Endothelial cell of umbilical vein (primary cell): ENCODE data around the gene MINK1. TPM values are rescaled to one million over a fixed set of nuclear protein-coding genes. Genes with fewer than 3 reads are reported as not detected.

Experiments
- BruUV-seq: library from RNA; stranded (reverse); fragments of 400-500 nt; replicated peaks from 2 replicates; lab custom pipeline; 2021; lab: Mats Ljungman, UMichigan
- CTCF ChIA-PET: fragments of 300-600, 350-600 bp; sonication (Branson Sonifier 250); formaldehyde crosslinking; loops from one replicate; lab custom pipeline; 2021; ENCODE audit warnings: antibody characterized with exemption, inconsistent platforms; lab: Charles Lee
- POLR2A ChIA-PET: fragments of 300-600, 350-600 bp; sonication (Branson Sonifier 250); formaldehyde crosslinking; loops from one replicate; lab custom pipeline; 2021; ENCODE audit warnings: antibody characterized with exemption, inconsistent platforms; lab: Charles Lee
- DNase-seq: peaks from one replicate; pipeline ENCODE4 v3.0.0-alpha.2; 2011; ENCODE audit warnings: low read depth, low spot score
- FAIRE-seq: peaks from 2 replicates; lab custom pipeline; 2011; peaks lifted over from hg19 to GRCh38; lab: Jason Lieb, UNC
- H2AFZ ChIP-seq: 2 replicates; pipeline ENCODE4 v1.6.0; 2012; ENCODE audit warnings: low read depth, low read length, control low read depth, inconsistent platforms
- H3K27ac ChIP-seq: 2 replicates; pipeline ENCODE4 v1.5.1; 2011; ENCODE audit warnings: low read depth, mild to moderate bottlenecking, control low read depth, low read length, moderate library complexity; ENCODE audit not compliant: insufficient read depth
- H3K27me3 ChIP-seq, 2 experiments: 2 replicates each; pipeline versions ENCODE4 v1.6.0 to v1.6.1; 2011; ENCODE audit warnings: low read length in 2 of 2, mixed read lengths in 1 of 2; ENCODE audit not compliant: control insufficient read depth in 2 of 2, insufficient read depth in 2 of 2
- H3K36me3 ChIP-seq, 2 experiments: 2 replicates in 1 of 2; 3 replicates in 1 of 2; pipeline ENCODE4 v1.5.1; 2011; ENCODE audit warnings: low read length in 2 of 2, mild to moderate bottlenecking in 1 of 2, moderate library complexity in 1 of 2; ENCODE audit not compliant: control insufficient read depth in 2 of 2, insufficient read depth in 2 of 2; ENCODE audit errors: extremely low read depth in 1 of 2
- H3K4me1 ChIP-seq: 3 replicates; pipeline ENCODE4 v1.5.1; 2011; ENCODE audit warnings: mild to moderate bottlenecking, low read length; ENCODE audit not compliant: control insufficient read depth, insufficient read depth; ENCODE audit errors: extremely low read depth
- H3K4me2 ChIP-seq: 2 replicates; pipeline ENCODE4 v1.6.1; 2011; ENCODE audit warnings: low read length, control low read depth, mixed read lengths; ENCODE audit not compliant: insufficient read depth
- H3K4me3 ChIP-seq, 3 experiments: fragments of 200-600 bp in 1 of 3; sonication (generic), shearing (Covaris generic) in 1 of 3; replicated peaks in 1 of 3; 2 replicates each; pipeline ENCODE4 v1.5.1; 2011 to 2016; ENCODE audit warnings: control low read depth in 3 of 3, low read length in 3 of 3, mild to moderate bottlenecking in 2 of 3, inconsistent platforms in 1 of 3, low read depth in 1 of 3, moderate library complexity in 1 of 3; ENCODE audit not compliant: insufficient read depth in 1 of 3
- H3K79me2 ChIP-seq: 2 replicates; pipeline ENCODE4 v1.6.0; 2012; ENCODE audit warnings: low read length, inconsistent platforms; ENCODE audit not compliant: control insufficient read depth, insufficient read depth
- H3K9ac ChIP-seq: replicated peaks from 2 replicates; pipeline ENCODE3; 2011; ENCODE audit warnings: low read length, control low read depth; ENCODE audit not compliant: insufficient read depth; ENCODE audit errors: extremely low read depth
- H3K9me1 ChIP-seq: replicated peaks from 3 replicates; pipeline ENCODE4 v1.6.0; 2011; ENCODE audit warnings: mild to moderate bottlenecking, low read length; ENCODE audit not compliant: control insufficient read depth, insufficient read depth; ENCODE audit errors: extremely low read depth
- H3K9me3 ChIP-seq: replicated peaks from 2 replicates; pipeline ENCODE4 v1.5.1; 2012; ENCODE audit warnings: low read length, inconsistent platforms; ENCODE audit not compliant: control insufficient read depth, insufficient read depth
- H4K20me1 ChIP-seq: replicated peaks from 2 replicates; pipeline ENCODE3; 2011; ENCODE audit warnings: mild to moderate bottlenecking, low read length; ENCODE audit not compliant: control insufficient read depth, insufficient read depth; ENCODE audit errors: extremely low read depth
- EZH2 ChIP-seq: IDR thresholded peaks from 2 replicates; pipeline ENCODE4 v1.6.1; 2012; ENCODE audit warnings: borderline replicate concordance, low read depth, mild to moderate bottlenecking, moderate library complexity, low read length, inconsistent platforms; ENCODE audit not compliant: severe bottlenecking
- FOS ChIP-seq: IDR thresholded peaks from 2 replicates; pipeline ENCODE4 v1.6.1; 2011; ENCODE audit warnings: mild to moderate bottlenecking, low read length, moderate library complexity, borderline replicate concordance; ENCODE audit not compliant: insufficient read depth
- GATA2 ChIP-seq: IDR thresholded peaks from 2 replicates; pipeline ENCODE4 v1.7.0; 2011; ENCODE audit warnings: low read depth, mild to moderate bottlenecking, moderate library complexity, mixed read lengths, low read length; ENCODE audit not compliant: insufficient read length, insufficient read depth
- JUN ChIP-seq: IDR thresholded peaks from 2 replicates; pipeline ENCODE4 v1.6.1; 2011; ENCODE audit warnings: borderline replicate concordance, low read depth; ENCODE audit not compliant: insufficient read length, insufficient read depth
- MAX ChIP-seq: IDR thresholded peaks from 2 replicates; pipeline ENCODE4 v1.6.1; 2011; ENCODE audit not compliant: insufficient read depth, insufficient read length
- MYC ChIP-seq: IDR thresholded peaks from one replicate; pipeline ENCODE4 v1.6.1; 2011; ENCODE audit warnings: mild to moderate bottlenecking, low read depth, low read length
- POLR2A ChIP-seq: IDR thresholded peaks from 2 replicates; pipeline ENCODE4 v1.6.1; 2012; ENCODE audit warnings: low read depth, mild to moderate bottlenecking, control low read depth, low read length
- POLR2AphosphoS5 ChIP-seq: IDR thresholded peaks from 2 replicates; pipeline ENCODE4 v1.6.1; 2012; ENCODE audit warnings: low read depth, mild to moderate bottlenecking, control low read depth, low read length, moderate library complexity; ENCODE audit not compliant: insufficient read depth
- dilution Hi-C: fragments of 300-500 bp; cut with MboI; formaldehyde crosslinking; loops from one replicate; pipeline ENCODE4 v1.15.0; 2019; ENCODE audit warnings: low sequenced_read_pairs; ENCODE audit not compliant: extremely low pct_ligation_motif_present
- intact Hi-C: fragments of 100-400 bp; cut with micrococcal nuclease; formaldehyde crosslinking; loops from one replicate; pipeline ENCODE4 v1.10.0; 2022
- polyA plus RNA-seq, 4 experiments: library from polyadenylated mRNA; depleted of rRNA in 3 of 4; stranded (reverse) in 3 of 4; unstranded in 1 of 4; fragments of >200 nt; gene quantifications; 2 replicates each; pipeline versions ENCODE4 v1.2.1 to v1.2.3, GENCODE V29; 2011 to 2012; ENCODE audit warnings: missing spikeins in 1 of 4
- total RNA-seq: library from RNA; stranded (reverse); gene quantifications from 2 replicates; pipeline ENCODE4 v1.2.3, GENCODE V29; 2021
- TF ChIP-seq, protein P1 (sequence below), 2 donors: IDR thresholded peaks; 1 replicate in 1 of 2; 2 replicates in 1 of 2; pipeline ENCODE4 v1.5.1; 2011; ENCODE audit warnings: low read length in 2 of 2, mild to moderate bottlenecking in 2 of 2, moderate library complexity in 2 of 2, control low read depth in 1 of 2, inconsistent platforms in 1 of 2, low read depth in 1 of 2; ENCODE audit not compliant: insufficient read depth in 1 of 2; ENCODE audit errors: extremely low read depth in 1 of 2

MINK1 gene
- total and polyA plus RNA-seq, 2 donors (not counting 3 experiments of a cell fraction or from before 2014, with no cell fraction given), result 53.6 to 89.4 TPM

- no peaks in the 10 kb centered on the region for H3K9me3 ChIP-seq
- H2AFZ ChIP-seq, result peak overlapping the region; percentile 62
- POLR2A ChIA-PET, result interaction anchor here (1.0 to 1.5 kb wide), 3 partner anchors 32 to 62 kb away, joined by 3 to 4 read pairs (median 4); partner anchors contain the start of genes RNF167, SLC25A11 and SPAG7
- intact Hi-C loops, result loop anchor here (2.0 kb wide), 1 partner anchor 40 kb away; the partner anchor contains the start of gene PFN1
- CTCF ChIA-PET, result interaction anchor here (0.6 to 3.1 kb wide), 36 partner anchors 9 to 199 kb away, joined by 3 to 71 read pairs (median 7); partner anchors contain the start of genes ARRB2, C17orf107, CAMTA2 and ENO3
- DNase-seq, result no peak
- no peak overlapping the region for H3K4me2 ChIP-seq
- H3K4me1 ChIP-seq, result no peaks in the 10 kb centered on the region
- H3K9me1 ChIP-seq, result no peaks in the 10 kb centered on the region
- dilution Hi-C loops, result no loop called here
- no peak for FAIRE-seq
- H3K4me3 ChIP-seq, result no peak overlapping the region
- TF ChIP-seq GATA2 (no peak), EZH2 (no peak), FOS (no peak), JUN (no peak), MAX (no peak), POLR2AphosphoS5 (no peak), POLR2A (no peak), MYC (no peak)
- TF ChIP-seq, protein P1, sequence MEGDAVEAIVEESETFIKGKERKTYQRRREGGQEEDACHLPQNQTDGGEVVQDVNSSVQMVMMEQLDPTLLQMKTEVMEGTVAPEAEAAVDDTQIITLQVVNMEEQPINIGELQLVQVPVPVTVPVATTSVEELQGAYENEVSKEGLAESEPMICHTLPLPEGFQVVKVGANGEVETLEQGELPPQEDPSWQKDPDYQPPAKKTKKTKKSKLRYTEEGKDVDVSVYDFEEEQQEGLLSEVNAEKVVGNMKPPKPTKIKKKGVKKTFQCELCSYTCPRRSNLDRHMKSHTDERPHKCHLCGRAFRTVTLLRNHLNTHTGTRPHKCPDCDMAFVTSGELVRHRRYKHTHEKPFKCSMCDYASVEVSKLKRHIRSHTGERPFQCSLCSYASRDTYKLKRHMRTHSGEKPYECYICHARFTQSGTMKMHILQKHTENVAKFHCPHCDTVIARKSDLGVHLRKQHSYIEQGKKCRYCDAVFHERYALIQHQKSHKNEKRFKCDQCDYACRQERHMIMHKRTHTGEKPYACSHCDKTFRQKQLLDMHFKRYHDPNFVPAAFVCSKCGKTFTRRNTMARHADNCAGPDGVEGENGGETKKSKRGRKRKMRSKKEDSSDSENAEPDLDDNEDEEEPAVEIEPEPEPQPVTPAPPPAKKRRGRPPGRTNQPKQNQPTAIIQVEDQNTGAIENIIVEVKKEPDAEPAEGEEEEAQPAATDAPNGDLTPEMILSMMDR (IDR thresholded peaks at IDR 0.05; ENCODE audit: extremely low read depth in 1 of 2, insufficient read depth in 1 of 2, low read depth in 1 of 2, low read length in 2 of 2), result no peak
- H3K9ac ChIP-seq, result no peak overlapping the region
- no peaks in the 10 kb centered on the region for H3K79me2 ChIP-seq
- no peaks in the 10 kb centered on the region for H4K20me1 ChIP-seq
- BruUV-seq, result no TSS peak
- H3K27me3 ChIP-seq, result no peaks in the 10 kb centered on the region
- H3K36me3 ChIP-seq, result no peaks in the 10 kb centered on the region
- no peak overlapping the region for H3K27ac ChIP-seq
Measured at GRCh38 chr17:4908301-4908700, 75.2 kb downstream of the MINK1 start.
